GM23248 (cell line): ENCODE results near the gene ZNF689. TPM values are rescaled to one million over a fixed set of nuclear protein-coding genes. Genes with fewer than 3 reads are reported as not detected.

Experiments
- DNase-seq: peaks from one replicate; pipeline ENCODE4 v3.0.0-alpha.2; 2015
- H2AFZ ChIP-seq: fragments of 200-600 bp; sonication (generic); 2 replicates; pipeline ENCODE4 v1.6.1; 2016; ENCODE audit warnings: antibody characterized with exemption
- H3F3A ChIP-seq: fragments of 200-600 bp; sonication (generic); 2 replicates; pipeline ENCODE4 v1.6.1; 2016; ENCODE audit warnings: mild to moderate bottlenecking, antibody characterized with exemption, mixed run types; ENCODE audit not compliant: insufficient read depth
- H3K27ac ChIP-seq: fragments of 200-600 bp; sonication (generic); 2 replicates; pipeline ENCODE4 v1.5.1; 2016; ENCODE audit warnings: mild to moderate bottlenecking
- H3K27me3 ChIP-seq: fragments of 200-600 bp; sonication (generic); replicated peaks from 2 replicates; pipeline ENCODE4 v1.6.1; 2016; ENCODE audit warnings: mild to moderate bottlenecking; ENCODE audit not compliant: insufficient read depth
- H3K36me3 ChIP-seq: fragments of 200-600 bp; sonication (generic); 2 replicates; pipeline ENCODE4 v1.6.1; 2016; ENCODE audit warnings: low read depth, mild to moderate bottlenecking
- H3K4me1 ChIP-seq: fragments of 200-600 bp; sonication (generic); 2 replicates; pipeline ENCODE4 v1.6.1; 2016; ENCODE audit warnings: mild to moderate bottlenecking; ENCODE audit not compliant: insufficient read depth
- H3K4me2 ChIP-seq: fragments of 200-600 bp; sonication (generic); one replicate; pipeline ENCODE4 v1.6.1; 2016; ENCODE audit warnings: mild to moderate bottlenecking; ENCODE audit not compliant: unreplicated experiment
- H3K4me3 ChIP-seq: fragments of 200-600 bp; sonication (generic); 2 replicates; pipeline ENCODE4 v1.5.1; 2016; ENCODE audit warnings: mild to moderate bottlenecking
- H3K79me2 ChIP-seq: fragments of 200-600 bp; sonication (generic); 2 replicates; pipeline ENCODE4 v1.6.1; 2016; ENCODE audit warnings: mild to moderate bottlenecking; ENCODE audit not compliant: insufficient read depth
- H3K9ac ChIP-seq: fragments of 200-600 bp; sonication (generic); 2 replicates; pipeline ENCODE4 v1.6.1; 2016; ENCODE audit warnings: mild to moderate bottlenecking
- H3K9me2 ChIP-seq: fragments of 200-600 bp; sonication (generic); 2 replicates; pipeline ENCODE4 v1.6.1; 2016; ENCODE audit warnings: mixed run types, mild to moderate bottlenecking, moderate library complexity; ENCODE audit not compliant: insufficient read depth
- H3K9me3 ChIP-seq: fragments of 200-600 bp; sonication (generic); one replicate; pipeline ENCODE4 v1.6.1; 2017; ENCODE audit warnings: low read depth
- H4K20me1 ChIP-seq: fragments of 200-600 bp; sonication (generic); 2 replicates; pipeline ENCODE4 v1.6.0; 2016; ENCODE audit not compliant: insufficient read depth
- EZH2 ChIP-seq: fragments of 200-600 bp; sonication (generic); IDR thresholded peaks from 2 replicates; pipeline ENCODE4 v1.6.1; 2018; ENCODE audit warnings: antibody characterized with exemption, mild to moderate bottlenecking; ENCODE audit not compliant: insufficient read depth, poor library complexity, severe bottlenecking
- EZH2phosphoT487 ChIP-seq: fragments of 200-600 bp; sonication (generic); IDR thresholded peaks from 2 replicates; pipeline ENCODE4 v1.6.1; 2018; ENCODE audit warnings: antibody characterized with exemption, moderate library complexity, mild to moderate bottlenecking, low read depth; ENCODE audit not compliant: insufficient read depth
- WGBS, 2 experiments: methylation state at CpG; one replicate each; pipeline ENCODE4 v1.1.6; 2015 to 2017; ENCODE audit warnings: low lambda C conversion rate in 2 of 2, low coverage in 1 of 2; ENCODE audit errors: missing lambda C conversion rate in 2 of 2; 5-methylcytosine and 5-hydroxymethylcytosine counted together
- in situ Hi-C: fragments of 300-500 bp; cut with MboI; formaldehyde crosslinking; loops from 2 replicates; pipeline ENCODE4 v1.15.0; 2020
- polyA plus RNA-seq: library from polyadenylated mRNA; unstranded; fragments of >200 nt; fragmentation: Nextera tagmentation; extraction: Ambion mirVana; gene quantifications from 2 replicates; pipeline ENCODE4 v1.2.1, GENCODE V29; 2016
- total RNA-seq: library from RNA; depleted of rRNA; stranded (reverse); fragments of >200 nt; shearing (Covaris generic); gene quantifications from 2 replicates; pipeline ENCODE4 v1.2.3, GENCODE V29; 2014

Gene ZNF689
- total and polyA plus RNA-seq, 2 experiments from 2014 or later: 5.1 to 5.7 TPM

GRCh38 chr16:30569746-30570635, 40.2 kb downstream of the ZNF689 start:
- Histone ChIP-seq H3K9me2 (no peaks in the 10 kb centered on the region), H3K27me3 (no peaks in the 10 kb centered on the region), H3K4me2 (no peak overlapping the region), H3K79me2 (no peaks in the 10 kb centered on the region), H3K27ac (no peak overlapping the region), H3K4me3 (no peak overlapping the region), H3K4me1 (peaks cover 4% of the 10 kb centered on the region; the same call in 1 of the 2 replicates), H3K9ac (no peak overlapping the region), H3K9me3 (no peaks in the 10 kb centered on the region), H3K36me3 (no peaks in the 10 kb centered on the region), H4K20me1 (no peaks in the 10 kb centered on the region), H3F3A (peaks cover 8% of the 10 kb centered on the region; the same call in 1 of the 2 replicates), H2AFZ (no peak overlapping the region)
- TF ChIP-seq EZH2 (no peak), EZH2phosphoT487 (no peak)
- DNase-seq: no peak
- in situ Hi-C loops: no loop called here
- 91 to 92% methylated on average over 34 of the region's 44 CpGs for WGBS, 2 experiments

DNA sequence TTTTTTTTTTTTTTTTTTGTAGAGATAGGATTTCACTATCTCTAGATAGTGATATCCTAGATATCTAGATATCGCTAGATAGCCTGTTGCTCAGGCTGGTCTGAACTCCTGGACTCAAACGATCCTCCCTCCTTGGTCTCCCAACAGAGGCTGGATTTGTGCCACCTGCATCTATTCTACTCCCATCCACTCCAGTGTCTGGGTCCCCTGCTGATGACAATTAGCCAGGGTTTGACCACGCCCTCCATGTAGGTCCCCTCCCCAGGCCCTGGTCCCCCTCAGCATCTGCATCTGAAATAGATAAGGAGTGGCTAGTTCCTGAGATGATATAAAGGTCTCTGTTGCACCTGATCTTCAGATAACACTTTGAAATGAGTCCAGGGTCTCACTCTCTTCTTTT, 40.9 kb downstream of the ZNF689 start:
- Histone ChIP-seq H4K20me1 (no peaks in the 10 kb centered on the region), H3K9me3 (no peaks in the 10 kb centered on the region), H3K79me2 (no peaks in the 10 kb centered on the region), H3K4me3 (no peak overlapping the region), H2AFZ (no peak overlapping the region), H3K4me2 (no peak overlapping the region), H3K4me1 (peaks cover 4% of the 10 kb centered on the region; the same call in 1 of the 2 replicates), H3K36me3 (no peaks in the 10 kb centered on the region), H3F3A (peaks cover 3% of the 10 kb centered on the region; the same call in 1 of the 2 replicates), H3K27me3 (no peaks in the 10 kb centered on the region), H3K9me2 (no peaks in the 10 kb centered on the region), H3K9ac (no peak overlapping the region), H3K27ac (no peak overlapping the region)
- DNase-seq: no peak
- 97 to 100% methylated on average over 3 of the region's 3 CpGs for WGBS, 2 experiments
- in situ Hi-C loops: no loop called here
- TF ChIP-seq EZH2 (no peak), EZH2phosphoT487 (no peak)

- Histone ChIP-seq H3K27ac (no peak overlapping the region), H3K27me3 (no peaks in the 10 kb centered on the region), H3K4me3 (no peak overlapping the region), H3K9me3 (no peaks in the 10 kb centered on the region), H3K4me2 (no peak overlapping the region), H3K4me1 (peaks cover 4% of the 10 kb centered on the region; the same call in 1 of the 2 replicates), H4K20me1 (no peaks in the 10 kb centered on the region), H3K79me2 (no peaks in the 10 kb centered on the region), H3K36me3 (no peaks in the 10 kb centered on the region), H3K9me2 (no peaks in the 10 kb centered on the region), H3K9ac (no peak overlapping the region), H3F3A (peaks cover 3% of the 10 kb centered on the region; the same call in 1 of the 2 replicates), H2AFZ (no peak overlapping the region)
- peak; percentile 60 for DNase-seq
- 63 to 70% methylated on average over 6 of the region's 6 CpGs for WGBS, 2 experiments
- in situ Hi-C loops: no loop called here
- no peak for TF ChIP-seq EZH2phosphoT487
- no peak for TF ChIP-seq EZH2
These were observed 42.1 kb downstream of the ZNF689 start for GRCh38 chr16:30567991-30568638.

GRCh38 chr16:30567160-30567990, 42.8 kb downstream of the ZNF689 start:
- peaks cover 3% of the 10 kb centered on the region; the same call in 1 of the 2 replicates for H3F3A ChIP-seq
- DNase-seq: no peak
- no peak overlapping the region for H3K9ac ChIP-seq
- no peaks in the 10 kb centered on the region for H3K9me2 ChIP-seq
- no peaks in the 10 kb centered on the region for H3K27me3 ChIP-seq
- no peak overlapping the region for H2AFZ ChIP-seq
- H3K79me2 ChIP-seq: no peaks in the 10 kb centered on the region
- H4K20me1 ChIP-seq: no peaks in the 10 kb centered on the region
- H3K4me2 ChIP-seq: no peak overlapping the region
- no peaks in the 10 kb centered on the region for H3K36me3 ChIP-seq
- in situ Hi-C loops: no loop called here
- H3K4me1 ChIP-seq: peaks cover 4% of the 10 kb centered on the region; the same call in 1 of the 2 replicates
- no peak overlapping the region for H3K4me3 ChIP-seq
- H3K9me3 ChIP-seq: no peaks in the 10 kb centered on the region
- TF ChIP-seq EZH2 (no peak), EZH2phosphoT487 (no peak)
- 83 to 84% methylated on average over 14 of the region's 14 CpGs for WGBS, 2 experiments
- H3K27ac ChIP-seq: no peak overlapping the region
